Endothelial cell of umbilical vein (primary cell): Measurements from ENCODE around the gene KCNMA1. TPM values are rescaled to one million over a fixed set of nuclear protein-coding genes. Genes with fewer than 3 reads are reported as not detected.

ENCODE experiments used
- BruUV-seq: library from RNA; stranded (reverse); fragments of 400-500 nt; replicated peaks from 2 replicates; lab custom pipeline; 2021; lab: Mats Ljungman, UMichigan
- CTCF ChIA-PET: fragments of 300-600, 350-600 bp; sonication (Branson Sonifier 250); formaldehyde crosslinking; loops from one replicate; lab custom pipeline; 2021; ENCODE audit warnings: antibody characterized with exemption, inconsistent platforms; lab: Charles Lee
- POLR2A ChIA-PET: fragments of 300-600, 350-600 bp; sonication (Branson Sonifier 250); formaldehyde crosslinking; loops from one replicate; lab custom pipeline; 2021; ENCODE audit warnings: antibody characterized with exemption, inconsistent platforms; lab: Charles Lee
- DNase-seq: peaks from one replicate; pipeline ENCODE4 v3.0.0-alpha.2; 2011; ENCODE audit warnings: low read depth, low spot score
- FAIRE-seq: peaks from 2 replicates; lab custom pipeline; 2011; peaks lifted over from hg19 to GRCh38; lab: Jason Lieb, UNC
- H2AFZ ChIP-seq: 2 replicates; pipeline ENCODE4 v1.6.0; 2012; ENCODE audit warnings: low read depth, low read length, control low read depth, inconsistent platforms
- H3K27ac ChIP-seq: 2 replicates; pipeline ENCODE4 v1.5.1; 2011; ENCODE audit warnings: low read depth, mild to moderate bottlenecking, control low read depth, low read length, moderate library complexity; ENCODE audit not compliant: insufficient read depth
- H3K27me3 ChIP-seq, 2 experiments: 2 replicates each; pipeline versions ENCODE4 v1.6.0 to v1.6.1; 2011; ENCODE audit warnings: low read length in 2 of 2, mixed read lengths in 1 of 2; ENCODE audit not compliant: control insufficient read depth in 2 of 2, insufficient read depth in 2 of 2
- H3K36me3 ChIP-seq, 2 experiments: 2 replicates in 1 of 2; 3 replicates in 1 of 2; pipeline ENCODE4 v1.5.1; 2011; ENCODE audit warnings: low read length in 2 of 2, mild to moderate bottlenecking in 1 of 2, moderate library complexity in 1 of 2; ENCODE audit not compliant: control insufficient read depth in 2 of 2, insufficient read depth in 2 of 2; ENCODE audit errors: extremely low read depth in 1 of 2
- H3K4me1 ChIP-seq: 3 replicates; pipeline ENCODE4 v1.5.1; 2011; ENCODE audit warnings: mild to moderate bottlenecking, low read length; ENCODE audit not compliant: control insufficient read depth, insufficient read depth; ENCODE audit errors: extremely low read depth
- H3K4me2 ChIP-seq: 2 replicates; pipeline ENCODE4 v1.6.1; 2011; ENCODE audit warnings: low read length, control low read depth, mixed read lengths; ENCODE audit not compliant: insufficient read depth
- H3K4me3 ChIP-seq, 3 experiments: fragments of 200-600 bp in 1 of 3; sonication (generic), shearing (Covaris generic) in 1 of 3; replicated peaks in 1 of 3; 2 replicates each; pipeline ENCODE4 v1.5.1; 2011 to 2016; ENCODE audit warnings: control low read depth in 3 of 3, low read length in 3 of 3, mild to moderate bottlenecking in 2 of 3, inconsistent platforms in 1 of 3, low read depth in 1 of 3, moderate library complexity in 1 of 3; ENCODE audit not compliant: insufficient read depth in 1 of 3
- H3K79me2 ChIP-seq: 2 replicates; pipeline ENCODE4 v1.6.0; 2012; ENCODE audit warnings: low read length, inconsistent platforms; ENCODE audit not compliant: control insufficient read depth, insufficient read depth
- H3K9ac ChIP-seq: replicated peaks from 2 replicates; pipeline ENCODE3; 2011; ENCODE audit warnings: low read length, control low read depth; ENCODE audit not compliant: insufficient read depth; ENCODE audit errors: extremely low read depth
- H3K9me1 ChIP-seq: replicated peaks from 3 replicates; pipeline ENCODE4 v1.6.0; 2011; ENCODE audit warnings: mild to moderate bottlenecking, low read length; ENCODE audit not compliant: control insufficient read depth, insufficient read depth; ENCODE audit errors: extremely low read depth
- H3K9me3 ChIP-seq: replicated peaks from 2 replicates; pipeline ENCODE4 v1.5.1; 2012; ENCODE audit warnings: low read length, inconsistent platforms; ENCODE audit not compliant: control insufficient read depth, insufficient read depth
- H4K20me1 ChIP-seq: replicated peaks from 2 replicates; pipeline ENCODE3; 2011; ENCODE audit warnings: mild to moderate bottlenecking, low read length; ENCODE audit not compliant: control insufficient read depth, insufficient read depth; ENCODE audit errors: extremely low read depth
- CTCF ChIP-seq, 2 donors: IDR thresholded peaks; 1 replicate in 1 of 2; 2 replicates in 1 of 2; pipeline ENCODE4 v1.5.1; 2011; ENCODE audit warnings: low read length in 2 of 2, mild to moderate bottlenecking in 2 of 2, moderate library complexity in 2 of 2, control low read depth in 1 of 2, inconsistent platforms in 1 of 2, low read depth in 1 of 2; ENCODE audit not compliant: insufficient read depth in 1 of 2; ENCODE audit errors: extremely low read depth in 1 of 2
- FOS ChIP-seq: IDR thresholded peaks from 2 replicates; pipeline ENCODE4 v1.6.1; 2011; ENCODE audit warnings: mild to moderate bottlenecking, low read length, moderate library complexity, borderline replicate concordance; ENCODE audit not compliant: insufficient read depth
- GATA2 ChIP-seq: IDR thresholded peaks from 2 replicates; pipeline ENCODE4 v1.7.0; 2011; ENCODE audit warnings: low read depth, mild to moderate bottlenecking, moderate library complexity, mixed read lengths, low read length; ENCODE audit not compliant: insufficient read length, insufficient read depth
- JUN ChIP-seq: IDR thresholded peaks from 2 replicates; pipeline ENCODE4 v1.6.1; 2011; ENCODE audit warnings: borderline replicate concordance, low read depth; ENCODE audit not compliant: insufficient read length, insufficient read depth
- POLR2A ChIP-seq: IDR thresholded peaks from 2 replicates; pipeline ENCODE4 v1.6.1; 2012; ENCODE audit warnings: low read depth, mild to moderate bottlenecking, control low read depth, low read length
- POLR2AphosphoS5 ChIP-seq: IDR thresholded peaks from 2 replicates; pipeline ENCODE4 v1.6.1; 2012; ENCODE audit warnings: low read depth, mild to moderate bottlenecking, control low read depth, low read length, moderate library complexity; ENCODE audit not compliant: insufficient read depth
- dilution Hi-C: fragments of 300-500 bp; cut with MboI; formaldehyde crosslinking; loops from one replicate; pipeline ENCODE4 v1.15.0; 2019; ENCODE audit warnings: low sequenced_read_pairs; ENCODE audit not compliant: extremely low pct_ligation_motif_present
- intact Hi-C: fragments of 100-400 bp; cut with micrococcal nuclease; formaldehyde crosslinking; loops from one replicate; pipeline ENCODE4 v1.10.0; 2022
- polyA plus RNA-seq, 4 experiments: library from polyadenylated mRNA; depleted of rRNA in 3 of 4; stranded (reverse) in 3 of 4; unstranded in 1 of 4; fragments of >200 nt; gene quantifications; 2 replicates each; pipeline versions ENCODE4 v1.2.1 to v1.2.3, GENCODE V29; 2011 to 2012; ENCODE audit warnings: missing spikeins in 1 of 4
- total RNA-seq: library from RNA; stranded (reverse); gene quantifications from 2 replicates; pipeline ENCODE4 v1.2.3, GENCODE V29; 2021

The KCNMA1 gene
- total and polyA plus RNA-seq, 2 donors (not counting 3 experiments of a cell fraction or from before 2014, with no cell fraction given) = 0.10 to 0.82 TPM

GRCh38 chr10:77306666-77307065 is 330.9 kb downstream of the KCNMA1 start:
- intact Hi-C loops (no loop called here), dilution Hi-C loops (no loop called here)
- no TSS peak for BruUV-seq
- no peak overlapping the region for H3K4me3 ChIP-seq
- H3K27ac ChIP-seq = no peak overlapping the region
- H3K9ac ChIP-seq = no peak overlapping the region
- no peak for DNase-seq
- FAIRE-seq = no peak
- H3K27me3 ChIP-seq = no peaks in the 10 kb centered on the region
- H2AFZ ChIP-seq = no peak overlapping the region
- H3K4me1 ChIP-seq = no peaks in the 10 kb centered on the region
- no peaks in the 10 kb centered on the region for H4K20me1 ChIP-seq
- H3K36me3 ChIP-seq = no peaks in the 10 kb centered on the region
- H3K4me2 ChIP-seq = no peak overlapping the region
- H3K9me1 ChIP-seq = no peaks in the 10 kb centered on the region
- no peak for TF ChIP-seq FOS
- no peak for TF ChIP-seq JUN
- no peak for TF ChIP-seq CTCF (IDR thresholded peaks at IDR 0.05; ENCODE audit: extremely low read depth in 1 of 2, insufficient read depth in 1 of 2, low read depth in 1 of 2, low read length in 2 of 2)
- no peak for TF ChIP-seq GATA2
- TF ChIP-seq POLR2AphosphoS5 = no peak
- TF ChIP-seq POLR2A = no peak
- CTCF ChIA-PET = no interaction called here
- H3K9me3 ChIP-seq = no peaks in the 10 kb centered on the region
- POLR2A ChIA-PET = no interaction called here
- no peaks in the 10 kb centered on the region for H3K79me2 ChIP-seq
